ENCODE data around the gene AGT. TPM values are rescaled to one million over a fixed set of nuclear protein-coding genes. Genes with fewer than 3 reads are reported as not detected.
A peak's percentile ranks its signal among the peaks of the same experiment; 100 is the strongest.

The AGT gene
- total and polyA plus RNA-seq, 3 experiments from 2014 or later: not detected

- no peak within 1 kb of the TSS for H3K4me3 Mint-ChIP-seq
These were observed 33.3 kb upstream of the AGT start, which contains the start of gene CAPN9 for GRCh38 chr1:230747127-230747730. CAPN9 (plus strand) TSS chr1:230747388; CDS start chr1:230747497, 109 bp downstream.

GRCh38 chr1:230746617-230747016 is 32.7 kb upstream of the AGT start:
- POLR2A ChIA-PET: no interaction called here
- no peaks in the 10 kb centered on the region for H3K9me3 Mint-ChIP-seq

More at GRCh38 chr1:230747127-230747730, 33.3 kb upstream of the AGT start, which contains the start of gene CAPN9:
- no peaks in the 10 kb centered on the region for H3K4me1 ChIP-seq (ENCODE audit: insufficient read depth, low read length)
- no peaks in the 10 kb centered on the region for H3K36me3 ChIP-seq (ENCODE audit: insufficient read depth, low read length)
- Mint-ChIP-seq H3K9me3 (no peaks in the 10 kb centered on the region), H3K36me3 (no peaks in the 10 kb centered on the region), H3K27ac (peak within 1 kb of the TSS in 1 of 8 donors; percentile 23), H3K4me1 (no peaks in the 10 kb centered on the region), H3K27me3 (peaks cover 13 to 15% of the 10 kb centered on the region in 2 donors)
- no peak within 1 kb of the TSS for H3K4me3 ChIP-seq (ENCODE audit: low read length)
- no peak within 1 kb of the TSS for H3K27ac ChIP-seq (ENCODE audit: low read depth, low read length)
- CTCF ChIA-PET: no interaction called here
- POLR2A ChIA-PET: no interaction called here
- DNase-seq: no peak
- no peaks in the 10 kb centered on the region for H3K27me3 ChIP-seq (ENCODE audit: insufficient read depth, low read length, poor library complexity, severe bottlenecking)
- no peaks in the 10 kb centered on the region for H3K9me3 ChIP-seq (ENCODE audit: low read length)

GRCh38 chr1:230745071-230745470 is 31.1 kb upstream of the AGT start:
- peaks cover 11 to 18% of the 10 kb centered on the region in 2 donors for H3K27me3 Mint-ChIP-seq
- H3K27ac ChIP-seq (ENCODE audit: low read depth, low read length): no peak overlapping the region
- H3K36me3 Mint-ChIP-seq: no peaks in the 10 kb centered on the region
- H3K4me1 Mint-ChIP-seq: no peaks in the 10 kb centered on the region
- DNase-seq: no peak
- ChIA-PET CTCF (no interaction called here), POLR2A (no interaction called here)
- no peaks in the 10 kb centered on the region for H3K9me3 ChIP-seq (ENCODE audit: low read length)
- H3K4me1 ChIP-seq (ENCODE audit: insufficient read depth, low read length): no peaks in the 10 kb centered on the region
- no peak overlapping the region for H3K4me3 ChIP-seq (ENCODE audit: low read length)
- H3K4me3 Mint-ChIP-seq: no peak overlapping the region
- no peaks in the 10 kb centered on the region for H3K27me3 ChIP-seq (ENCODE audit: insufficient read depth, low read length, poor library complexity, severe bottlenecking)
- no peak overlapping the region for H3K27ac Mint-ChIP-seq
- no peaks in the 10 kb centered on the region for H3K9me3 Mint-ChIP-seq
- no peaks in the 10 kb centered on the region for H3K36me3 ChIP-seq (ENCODE audit: insufficient read depth, low read length)

More at GRCh38 chr1:230746617-230747016, 32.7 kb upstream of the AGT start:
- Mint-ChIP-seq H3K36me3 (no peaks in the 10 kb centered on the region), H3K4me3 (no peak overlapping the region), H3K4me1 (no peaks in the 10 kb centered on the region), H3K27me3 (peaks cover 13% of the 10 kb centered on the region in 2 donors), H3K27ac (peak overlapping the region in 1 of 8 donors; percentile 23)
- H3K4me3 ChIP-seq (ENCODE audit: low read length): no peak overlapping the region
- H3K9me3 ChIP-seq (ENCODE audit: low read length): no peaks in the 10 kb centered on the region
- H3K4me1 ChIP-seq (ENCODE audit: insufficient read depth, low read length): no peaks in the 10 kb centered on the region
- DNase-seq: no peak
- no peaks in the 10 kb centered on the region for H3K27me3 ChIP-seq (ENCODE audit: insufficient read depth, low read length, poor library complexity, severe bottlenecking)
- CTCF ChIA-PET: no interaction called here
- H3K36me3 ChIP-seq (ENCODE audit: insufficient read depth, low read length): no peaks in the 10 kb centered on the region
- no peak overlapping the region for H3K27ac ChIP-seq (ENCODE audit: low read depth, low read length)

- no peaks in the 10 kb centered on the region for H3K4me1 ChIP-seq (ENCODE audit: insufficient read depth, low read length)
- no peaks in the 10 kb centered on the region for H3K36me3 ChIP-seq (ENCODE audit: insufficient read depth, low read length)
- Mint-ChIP-seq H3K36me3 (no peaks in the 10 kb centered on the region), H3K9me3 (no peaks in the 10 kb centered on the region), H3K4me3 (no peak overlapping the region), H3K4me1 (no peaks in the 10 kb centered on the region), H3K27ac (no peak overlapping the region), H3K27me3 (peaks cover 5 to 13% of the 10 kb centered on the region in 2 donors)
- no peak overlapping the region for H3K4me3 ChIP-seq (ENCODE audit: low read length)
- H3K27ac ChIP-seq (ENCODE audit: low read depth, low read length): no peak overlapping the region
- DNase-seq: no peak
- ChIA-PET POLR2A (no interaction called here), CTCF (no interaction called here)
- no peaks in the 10 kb centered on the region for H3K27me3 ChIP-seq (ENCODE audit: insufficient read depth, low read length, poor library complexity, severe bottlenecking)
- no peaks in the 10 kb centered on the region for H3K9me3 ChIP-seq (ENCODE audit: low read length)
These were observed 30.5 kb upstream of the AGT start for GRCh38 chr1:230744382-230744781.

GRCh38 chr1:230743899-230744298 is 30.0 kb upstream of the AGT start:
- POLR2A ChIA-PET: no interaction called here
- CTCF ChIA-PET: no interaction called here
- Mint-ChIP-seq H3K27ac (peak overlapping the region in 2 of 8 donors; percentile 72 to 82), H3K27me3 (peaks cover 4 to 11% of the 10 kb centered on the region in 2 donors), H3K36me3 (no peaks in the 10 kb centered on the region), H3K4me1 (no peaks in the 10 kb centered on the region), H3K4me3 (no peak overlapping the region), H3K9me3 (no peaks in the 10 kb centered on the region)
- no peaks in the 10 kb centered on the region for H3K4me1 ChIP-seq (ENCODE audit: insufficient read depth, low read length)
- no peak for DNase-seq
- no peak overlapping the region for H3K27ac ChIP-seq (ENCODE audit: low read depth, low read length)
- no peaks in the 10 kb centered on the region for H3K36me3 ChIP-seq (ENCODE audit: insufficient read depth, low read length)
- no peaks in the 10 kb centered on the region for H3K27me3 ChIP-seq (ENCODE audit: insufficient read depth, low read length, poor library complexity, severe bottlenecking)
- H3K9me3 ChIP-seq (ENCODE audit: low read length): no peaks in the 10 kb centered on the region
- H3K4me3 ChIP-seq (ENCODE audit: low read length): no peak overlapping the region

GRCh38 chr1:230739564-230740290 is 25.8 kb upstream of the AGT start:
- no peak overlapping the region for H3K27ac ChIP-seq (ENCODE audit: low read depth, low read length)
- H3K27me3 Mint-ChIP-seq: peaks cover 9 to 29% of the 10 kb centered on the region in 2 donors
- H3K36me3 Mint-ChIP-seq: no peaks in the 10 kb centered on the region
- ChIA-PET CTCF (no interaction called here), POLR2A (no interaction called here)
- no peaks in the 10 kb centered on the region for H3K4me1 ChIP-seq (ENCODE audit: insufficient read depth, low read length)
- H3K36me3 ChIP-seq (ENCODE audit: insufficient read depth, low read length): no peaks in the 10 kb centered on the region
- H3K9me3 Mint-ChIP-seq: peaks cover 0 to 7% (median 0%) of the 10 kb centered on the region in 5 donors
- no peak overlapping the region for H3K4me3 Mint-ChIP-seq
- H3K27me3 ChIP-seq (ENCODE audit: insufficient read depth, low read length, poor library complexity, severe bottlenecking): no peaks in the 10 kb centered on the region
- DNase-seq: no peak
- no peaks in the 10 kb centered on the region for H3K4me1 Mint-ChIP-seq
- no peak overlapping the region for H3K27ac Mint-ChIP-seq
- no peaks in the 10 kb centered on the region for H3K9me3 ChIP-seq (ENCODE audit: low read length)
- no peak overlapping the region for H3K4me3 ChIP-seq (ENCODE audit: low read length)

GRCh38 chr1:230737622-230738262 is 23.8 kb upstream of the AGT start:
- Mint-ChIP-seq H3K9me3 (peaks cover 0 to 7% (median 0%) of the 10 kb centered on the region in 5 donors), H3K4me3 (no peak overlapping the region), H3K36me3 (no peaks in the 10 kb centered on the region), H3K27ac (no peak overlapping the region), H3K27me3 (peaks cover 7 to 32% of the 10 kb centered on the region in 2 donors), H3K4me1 (no peaks in the 10 kb centered on the region)
- POLR2A ChIA-PET: no interaction called here
- Histone ChIP-seq H3K27ac (ENCODE audit: low read depth, low read length) (no peak overlapping the region), H3K36me3 (ENCODE audit: insufficient read depth, low read length) (no peaks in the 10 kb centered on the region), H3K27me3 (ENCODE audit: insufficient read depth, low read length, poor library complexity, severe bottlenecking) (no peaks in the 10 kb centered on the region), H3K4me1 (ENCODE audit: insufficient read depth, low read length) (no peaks in the 10 kb centered on the region), H3K9me3 (ENCODE audit: low read length) (no peaks in the 10 kb centered on the region), H3K4me3 (ENCODE audit: low read length) (no peak overlapping the region)
- no peak for DNase-seq
- CTCF ChIA-PET: interaction anchor here (0.7 kb wide), 1 partner anchor 357 kb away, joined by 3 read pairs; no protein-coding TSS in a partner anchor

- CTCF ChIA-PET: no interaction called here
- H3K27ac ChIP-seq (ENCODE audit: low read depth, low read length): no peak overlapping the region
- no peaks in the 10 kb centered on the region for H3K4me1 Mint-ChIP-seq
These were observed 21.5 kb upstream of the AGT start for GRCh38 chr1:230735447-230735846.

More at GRCh38 chr1:230735447-230735846, 21.5 kb upstream of the AGT start:
- H3K27me3 Mint-ChIP-seq: peaks cover 7 to 41% of the 10 kb centered on the region in 2 donors
- no peaks in the 10 kb centered on the region for H3K4me1 ChIP-seq (ENCODE audit: insufficient read depth, low read length)
- H3K4me3 Mint-ChIP-seq: no peak overlapping the region
- POLR2A ChIA-PET: no interaction called here
- no peaks in the 10 kb centered on the region for H3K27me3 ChIP-seq (ENCODE audit: insufficient read depth, low read length, poor library complexity, severe bottlenecking)
- H3K4me3 ChIP-seq (ENCODE audit: low read length): no peak overlapping the region
- no peaks in the 10 kb centered on the region for H3K36me3 Mint-ChIP-seq
- peaks cover 0 to 7% (median 0%) of the 10 kb centered on the region in 5 donors for H3K9me3 Mint-ChIP-seq
- DNase-seq: no peak
- H3K9me3 ChIP-seq (ENCODE audit: low read length): no peaks in the 10 kb centered on the region
- H3K27ac Mint-ChIP-seq: no peak overlapping the region
- H3K36me3 ChIP-seq (ENCODE audit: insufficient read depth, low read length): no peaks in the 10 kb centered on the region

Data from CD8-positive, alpha-beta memory T cell (primary cell).